Activated CD8-positive, alpha-beta memory T cell treated with anti-CD3 and anti-CD28 coated beads for 48 hours (primary cell): Measurements from ENCODE around the gene BMP5.

Experiments
- DNase-seq, 3 experiments: peaks; one replicate each; pipeline ENCODE4 v3.0.0-alpha.2; 2020; ENCODE audit warnings: low read depth in 2 of 3, low spot score in 2 of 3

Gene BMP5

GRCh38 chr6:55874316-55874715 is 1.1 kb downstream of the BMP5 start:
- no peak for DNase-seq

- no peak for DNase-seq
These were observed 2.5 kb downstream of the BMP5 start for GRCh38 chr6:55872866-55873265.

- DNase-seq = no peak
These were observed 5.1 kb downstream of the BMP5 start for GRCh38 chr6:55870181-55870813.

- no peak for DNase-seq
These were observed 5.7 kb downstream of the BMP5 start for GRCh38 chr6:55869674-55870073.

GRCh38 chr6:55868771-55869479 is 6.5 kb downstream of the BMP5 start:
- DNase-seq = no peak

- DNase-seq = no peak
These were observed 7.2 kb downstream of the BMP5 start for GRCh38 chr6:55868176-55868575.

- no peak for DNase-seq
These were observed 9.3 kb downstream of the BMP5 start for GRCh38 chr6:55866128-55866527.

GRCh38 chr6:55853008-55854001 is 22.1 kb downstream of the BMP5 start:
- no peak for DNase-seq

- no peak for DNase-seq
These were observed 34.0 kb downstream of the BMP5 start for GRCh38 chr6:55841341-55841740.

GRCh38 chr6:55839080-55839479 is 36.3 kb downstream of the BMP5 start:
- no peak for DNase-seq

GRCh38 chr6:55836945-55837344 is 38.4 kb downstream of the BMP5 start:
- no peak for DNase-seq

- no peak for DNase-seq
These were observed 38.9 kb downstream of the BMP5 start for GRCh38 chr6:55836481-55836880.

GRCh38 chr6:55835220-55835619 is 40.2 kb downstream of the BMP5 start:
- no peak for DNase-seq

- DNase-seq = no peak
These were observed 42.1 kb downstream of the BMP5 start for GRCh38 chr6:55833284-55833683.

GRCh38 chr6:55827818-55828522 is 47.4 kb downstream of the BMP5 start:
- no peak for DNase-seq

- DNase-seq = no peak
These were observed 48.4 kb downstream of the BMP5 start for GRCh38 chr6:55826941-55827340.

GRCh38 chr6:55825402-55826051 is 49.9 kb downstream of the BMP5 start:
- DNase-seq = no peak

GRCh38 chr6:55822815-55823214 is 52.6 kb downstream of the BMP5 start:
- no peak for DNase-seq

- no peak for DNase-seq
These were observed 53.4 kb downstream of the BMP5 start for GRCh38 chr6:55822005-55822404.

- DNase-seq = no peak
These were observed 54.7 kb downstream of the BMP5 start for GRCh38 chr6:55820696-55821095.

- no peak for DNase-seq
These were observed 55.6 kb downstream of the BMP5 start for GRCh38 chr6:55819811-55820210.
